Urinary bladder (tissue), 4 donors: ENCODE results near the gene OVAAL. TPM values are rescaled to one million over a fixed set of nuclear protein-coding genes. Genes with fewer than 3 reads are reported as not detected.
"Not testable (repeated sequence)": the region's sequence is repeated elsewhere in the genome, so short reads cannot be mapped to it uniquely, and the experiment has no call there.

ENCODE experiments used
- DNase-seq: peaks from one replicate; pipeline ENCODE4 v3.0.0-alpha.2; 2015; ENCODE audit errors: extremely low spot score
- H3K27ac ChIP-seq: one replicate; pipeline ENCODE4 v1.5.1; 2013; ENCODE audit warnings: low read depth, mild to moderate bottlenecking, moderate library complexity
- H3K36me3 ChIP-seq: one replicate; pipeline ENCODE4 v1.6.1; 2013; ENCODE audit warnings: mild to moderate bottlenecking, moderate library complexity; ENCODE audit not compliant: insufficient read depth
- H3K4me1 ChIP-seq: one replicate; pipeline ENCODE4 v1.6.1; 2013; ENCODE audit warnings: mild to moderate bottlenecking, moderate library complexity; ENCODE audit not compliant: insufficient read depth
- H3K4me3 ChIP-seq: one replicate; pipeline ENCODE4 v1.5.1; 2013; ENCODE audit warnings: low read depth, low read length
- WGBS: extraction: QIAGEN DNeasy Blood & Tissue Kit; methylation state at CpG from one replicate; pipeline ENCODE4 v1.1.7; 2013; 5-methylcytosine and 5-hydroxymethylcytosine counted together
- polyA plus RNA-seq: library from polyadenylated mRNA; stranded (reverse); fragments of 200-250 nt; gene quantifications from one replicate; pipeline ENCODE4 v1.2.3, GENCODE V29; 2013
- total RNA-seq: library from RNA; depleted of rRNA; stranded (reverse); fragments of >200 nt; gene quantifications from one replicate; pipeline ENCODE4 v1.2.3, GENCODE V29; 2014
- donor health status: healthy with polysubstance abuse.
- donor health status: healthy.

OVAAL gene
- total and polyA plus RNA-seq, 2 donors, result 0.26 TPM; not detected in 1

DNA sequence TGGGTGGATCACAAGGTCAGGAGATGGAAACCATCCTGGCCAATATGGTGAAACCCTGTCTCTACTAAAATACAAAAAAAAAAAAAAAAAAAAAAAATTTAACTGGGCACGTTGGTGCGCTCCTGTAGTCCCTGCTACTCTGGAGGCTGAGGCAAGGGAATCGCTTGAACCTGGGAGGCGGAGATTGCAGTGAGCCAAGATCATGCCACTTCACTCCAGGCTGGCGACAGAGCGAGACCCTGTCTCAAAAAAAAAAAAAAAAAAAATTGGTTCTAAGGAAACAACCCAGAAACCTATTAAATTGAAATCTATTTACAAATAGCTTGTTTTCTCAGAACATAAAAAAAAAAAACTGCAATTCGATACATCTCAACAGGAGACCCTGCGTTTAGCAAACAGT lies 9.0 kb upstream of the OVAAL start:
- WGBS, result 93% methylated on average over 8 of the region's 8 CpGs

GRCh38 chr1:180550241-180550640 lies 8.5 kb upstream of the OVAAL start:
- 95% methylated on average over 3 of the region's 3 CpGs for WGBS
- H3K4me3 ChIP-seq, result no peak overlapping the region
- H3K4me1 ChIP-seq, result no peaks in the 10 kb centered on the region
- DNase-seq, result no peak
- H3K36me3 ChIP-seq, result no peaks in the 10 kb centered on the region
- no peak overlapping the region for H3K27ac ChIP-seq

More for the DNA sequence above, 9.0 kb upstream of the OVAAL start:
- H3K36me3 ChIP-seq, H3K27ac ChIP-seq, DNase-seq, H3K4me1 ChIP-seq, H3K4me3 ChIP-seq: not testable (repeated sequence)

DNA sequence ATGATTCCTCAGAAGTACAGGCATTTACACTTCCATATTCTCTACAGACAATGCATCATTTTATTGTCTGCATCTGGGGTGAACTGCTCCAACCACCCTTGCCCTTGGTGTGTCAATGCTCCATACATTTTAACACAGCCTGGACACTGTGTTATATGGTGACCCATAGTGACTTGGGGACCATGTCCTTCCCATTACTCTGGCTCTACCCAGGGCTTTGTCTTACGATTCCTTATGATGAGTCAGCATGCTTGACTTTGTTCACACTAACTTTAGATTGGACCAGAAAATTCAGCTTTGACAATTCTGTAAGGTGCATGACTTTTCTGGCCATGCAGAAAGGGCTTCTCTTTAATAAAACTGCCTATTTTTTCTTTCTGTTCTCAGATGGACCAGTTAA lies 6.8 kb upstream of the OVAAL start:
- WGBS, result 81% methylated on average over 1 of the region's 1 CpG
- no peaks in the 10 kb centered on the region for H3K4me1 ChIP-seq
- no peak overlapping the region for H3K27ac ChIP-seq
- H3K36me3 ChIP-seq, result no peaks in the 10 kb centered on the region
- DNase-seq, result no peak
- no peak overlapping the region for H3K4me3 ChIP-seq

- H3K27ac ChIP-seq, H3K4me3 ChIP-seq, H3K4me1 ChIP-seq, H3K36me3 ChIP-seq, DNase-seq: not testable (repeated sequence)
- whole genome bisulfite sequencing, result 96% methylated on average over 2 of the region's 2 CpGs
These were observed 5.7 kb upstream of the OVAAL start for GRCh38 chr1:180553046-180553445.

DNA sequence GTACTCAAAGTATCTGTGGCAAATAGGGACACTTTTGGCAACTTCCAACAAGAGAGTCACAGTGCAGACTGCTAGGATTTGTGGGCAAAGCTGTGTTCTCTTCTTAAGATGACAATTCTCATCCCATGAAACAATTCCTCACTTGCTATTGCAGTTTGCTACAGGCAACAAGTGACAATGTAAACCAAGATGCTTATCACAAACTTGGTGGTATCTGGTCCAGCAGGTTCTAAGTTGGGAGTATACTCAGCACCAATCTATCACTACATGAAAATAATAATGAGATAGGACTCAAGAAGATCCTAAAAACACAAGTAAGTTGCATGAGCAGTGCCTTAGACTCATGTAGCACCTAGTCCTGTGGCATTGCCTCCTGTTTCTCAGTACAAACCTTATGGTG lies 3.4 kb upstream of the OVAAL start:
- H3K4me1 ChIP-seq, result no peaks in the 10 kb centered on the region
- no peak overlapping the region for H3K27ac ChIP-seq
- no peak overlapping the region for H3K4me3 ChIP-seq
- H3K36me3 ChIP-seq, result no peaks in the 10 kb centered on the region
- DNase-seq, result no peak

- DNase-seq, result no peak
- Histone ChIP-seq H3K4me1 (peaks cover 1% of the 10 kb centered on the region), H3K4me3 (no peak overlapping the region), H3K27ac (no peak overlapping the region), H3K36me3 (no peaks in the 10 kb centered on the region)
- 49% methylated on average over 3 of the region's 3 CpGs for WGBS
These were observed 1.6 kb downstream of the OVAAL start for GRCh38 chr1:180560200-180560867.

DNA sequence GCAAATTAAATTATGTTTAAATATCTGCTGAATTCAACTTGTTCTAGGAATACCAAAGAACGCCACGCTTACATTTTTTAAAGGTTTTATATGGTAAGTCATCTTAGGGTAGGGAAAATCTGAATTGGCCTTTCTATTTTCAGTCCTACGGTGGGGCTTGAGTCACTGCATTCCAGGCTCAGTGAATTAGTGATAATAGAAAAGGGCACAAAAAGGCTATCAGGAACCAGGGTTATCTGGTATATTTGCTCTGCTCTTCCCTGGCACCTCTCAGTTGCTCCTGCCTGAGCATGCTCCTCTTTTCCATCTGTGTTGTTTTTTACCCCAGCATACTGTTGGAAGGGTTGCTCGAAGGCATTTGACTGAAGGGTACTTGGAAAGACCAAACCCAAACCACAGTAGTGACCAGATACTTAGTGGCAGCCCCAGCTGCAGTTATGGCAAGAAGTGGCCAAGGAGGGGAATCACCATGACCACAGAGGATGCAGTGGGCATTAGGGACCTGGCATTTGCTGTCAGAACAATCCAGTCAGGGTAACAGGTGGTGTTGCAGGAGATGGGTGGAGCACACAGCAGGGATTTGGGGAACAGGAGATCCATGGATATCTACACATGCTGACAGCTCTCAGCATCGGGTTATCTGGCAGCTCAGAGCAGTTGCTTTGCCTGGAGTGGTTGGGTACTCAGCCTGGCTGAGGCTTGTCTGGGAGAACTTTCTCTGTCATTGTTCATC lies 2.3 kb downstream of the OVAAL start:
- Histone ChIP-seq H3K36me3 (no peaks in the 10 kb centered on the region), H3K4me3 (no peak overlapping the region), H3K27ac (no peak overlapping the region), H3K4me1 (peaks cover 1% of the 10 kb centered on the region)
- WGBS, result 59% methylated on average over 5 of the region's 5 CpGs
- DNase-seq, result no peak

- no peak for DNase-seq
- H3K4me1 ChIP-seq, result peaks cover 1% of the 10 kb centered on the region
- 85% methylated on average over 1 of the region's 1 CpG for WGBS
- no peak overlapping the region for H3K27ac ChIP-seq
- no peaks in the 10 kb centered on the region for H3K36me3 ChIP-seq
- no peak overlapping the region for H3K4me3 ChIP-seq
These were observed 3.9 kb downstream of the OVAAL start for GRCh38 chr1:180562640-180563025.

GRCh38 chr1:180563026-180563827 lies 4.5 kb downstream of the OVAAL start:
- DNase-seq, result no peak
- H3K27ac ChIP-seq, result no peak overlapping the region

DNA sequence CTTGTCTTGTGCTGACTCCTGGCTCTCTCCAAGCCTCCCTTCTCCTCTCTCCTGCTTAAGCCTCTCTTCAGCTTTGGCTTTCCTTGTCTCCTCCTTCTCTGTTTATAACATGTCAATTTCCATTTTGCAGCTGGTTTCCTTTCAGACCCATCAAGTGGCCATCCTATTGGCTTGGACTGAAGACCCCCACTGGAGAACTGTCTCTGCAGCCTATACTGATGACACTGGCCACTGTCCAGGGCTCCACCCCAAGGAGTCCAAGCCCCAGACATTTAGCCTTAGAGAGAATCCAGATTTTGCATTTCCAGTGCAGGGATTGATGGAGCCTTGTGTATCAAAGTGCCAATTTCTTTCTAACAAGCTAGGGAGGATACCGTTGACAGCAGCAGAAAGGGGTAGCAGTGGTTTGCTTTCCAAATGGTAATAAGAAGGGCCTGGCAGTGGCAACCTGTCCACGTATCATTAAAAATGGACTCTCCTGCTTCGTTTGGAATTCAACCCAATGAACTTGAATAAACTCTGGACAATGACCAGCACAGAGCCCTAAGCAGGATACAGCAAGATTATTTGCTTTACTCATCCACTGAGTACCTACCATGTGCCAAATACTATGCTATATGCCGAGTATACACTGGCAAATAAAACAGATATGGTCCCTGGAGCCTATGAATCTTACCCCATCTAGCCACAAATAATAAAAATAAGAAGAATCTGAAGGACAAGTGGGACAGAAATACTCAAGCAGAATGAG lies 6.5 kb downstream of the OVAAL start:
- Histone ChIP-seq H3K4me3 (no peak overlapping the region), H3K27ac (no peak overlapping the region), H3K4me1 (peaks cover 1% of the 10 kb centered on the region), H3K36me3 (no peaks in the 10 kb centered on the region)
- no peak for DNase-seq
- WGBS, result 81% methylated on average over 4 of the region's 4 CpGs

More at GRCh38 chr1:180563026-180563827, 4.5 kb downstream of the OVAAL start:
- 70% methylated on average over 14 of the region's 14 CpGs for WGBS
- no peaks in the 10 kb centered on the region for H3K36me3 ChIP-seq
- peaks cover 1% of the 10 kb centered on the region for H3K4me1 ChIP-seq
- no peak overlapping the region for H3K4me3 ChIP-seq

- Histone ChIP-seq H3K27ac (no peak overlapping the region), H3K4me3 (no peak overlapping the region), H3K36me3 (no peaks in the 10 kb centered on the region), H3K4me1 (peaks cover 1% of the 10 kb centered on the region)
- WGBS, result 87% methylated on average over 6 of the region's 6 CpGs
- DNase-seq, result no peak
These were observed 7.3 kb downstream of the OVAAL start for GRCh38 chr1:180566026-180566425.

- DNase-seq, result no peak
- Histone ChIP-seq H3K4me1 (peaks cover 1% of the 10 kb centered on the region), H3K27ac (no peak overlapping the region), H3K36me3 (no peaks in the 10 kb centered on the region), H3K4me3 (no peak overlapping the region)
- 57% methylated on average over 1 of the region's 1 CpG for WGBS
These were observed 7.7 kb downstream of the OVAAL start for GRCh38 chr1:180566495-180566894.

DNA sequence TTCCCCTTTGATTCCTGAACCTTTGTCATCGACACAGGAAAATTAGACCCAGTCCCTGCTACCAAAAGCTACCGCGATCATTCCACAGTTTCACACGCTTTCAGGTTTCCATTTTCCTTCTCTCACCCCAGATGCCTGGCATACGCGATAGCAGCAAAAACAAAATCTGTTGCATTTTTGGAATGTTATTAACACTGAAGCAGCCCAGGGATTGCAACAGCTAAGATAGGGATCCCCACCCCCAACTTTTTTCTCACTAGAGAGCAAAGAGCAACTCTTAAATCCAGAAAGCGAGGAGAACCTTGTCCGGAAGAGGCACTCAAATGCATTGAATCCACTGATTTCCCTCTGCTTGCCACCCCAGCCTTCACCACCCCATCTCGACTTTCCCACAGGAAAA lies 8.9 kb downstream of the OVAAL start:
- no peak for DNase-seq
- peaks cover 1% of the 10 kb centered on the region for H3K4me1 ChIP-seq

More for the DNA sequence above, 8.9 kb downstream of the OVAAL start:
- no peak overlapping the region for H3K4me3 ChIP-seq
- WGBS, result 88% methylated on average over 9 of the region's 9 CpGs
- no peaks in the 10 kb centered on the region for H3K36me3 ChIP-seq
- no peak overlapping the region for H3K27ac ChIP-seq
